GM12864 (cell line): ENCODE results near the gene TIMP3.

Experiments used
- DNase-seq: peaks from one replicate; pipeline ENCODE4 v3.0.0-alpha.2; 2011; ENCODE audit warnings: low read depth
- H3K4me3 ChIP-seq: 2 replicates; pipeline ENCODE4 v1.5.1; 2011; ENCODE audit warnings: mild to moderate bottlenecking, low read depth, low read length, control low read depth
- TF ChIP-seq, protein P1 (sequence below): IDR thresholded peaks from 2 replicates; pipeline ENCODE4 v1.5.1; 2011; ENCODE audit warnings: low read depth, mild to moderate bottlenecking, moderate library complexity, low read length, control low read depth, inconsistent platforms; ENCODE audit errors: missing control alignments

Gene TIMP3

DNA sequence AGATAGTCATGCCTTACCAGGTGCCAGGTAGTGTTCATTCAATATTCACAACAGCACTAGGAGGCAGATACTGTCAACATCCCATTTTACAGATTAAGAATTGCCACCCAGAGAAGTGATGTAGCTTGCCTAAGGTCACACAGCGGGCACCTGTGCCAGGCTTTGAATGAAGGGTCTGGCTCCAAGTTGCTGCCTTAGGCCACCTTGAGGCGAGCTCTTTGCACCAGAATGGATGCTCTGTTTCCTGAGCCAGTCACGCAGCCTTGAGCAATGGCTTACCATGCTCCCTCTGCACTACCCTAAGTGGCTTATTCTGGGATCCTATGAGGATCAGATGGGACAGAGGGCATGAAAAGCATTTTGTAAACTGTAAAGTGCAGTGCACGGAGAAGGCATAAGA is 25.1 kb upstream of the TIMP3 start:
- TF ChIP-seq, protein P1, sequence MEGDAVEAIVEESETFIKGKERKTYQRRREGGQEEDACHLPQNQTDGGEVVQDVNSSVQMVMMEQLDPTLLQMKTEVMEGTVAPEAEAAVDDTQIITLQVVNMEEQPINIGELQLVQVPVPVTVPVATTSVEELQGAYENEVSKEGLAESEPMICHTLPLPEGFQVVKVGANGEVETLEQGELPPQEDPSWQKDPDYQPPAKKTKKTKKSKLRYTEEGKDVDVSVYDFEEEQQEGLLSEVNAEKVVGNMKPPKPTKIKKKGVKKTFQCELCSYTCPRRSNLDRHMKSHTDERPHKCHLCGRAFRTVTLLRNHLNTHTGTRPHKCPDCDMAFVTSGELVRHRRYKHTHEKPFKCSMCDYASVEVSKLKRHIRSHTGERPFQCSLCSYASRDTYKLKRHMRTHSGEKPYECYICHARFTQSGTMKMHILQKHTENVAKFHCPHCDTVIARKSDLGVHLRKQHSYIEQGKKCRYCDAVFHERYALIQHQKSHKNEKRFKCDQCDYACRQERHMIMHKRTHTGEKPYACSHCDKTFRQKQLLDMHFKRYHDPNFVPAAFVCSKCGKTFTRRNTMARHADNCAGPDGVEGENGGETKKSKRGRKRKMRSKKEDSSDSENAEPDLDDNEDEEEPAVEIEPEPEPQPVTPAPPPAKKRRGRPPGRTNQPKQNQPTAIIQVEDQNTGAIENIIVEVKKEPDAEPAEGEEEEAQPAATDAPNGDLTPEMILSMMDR, result no peak
- H3K4me3 ChIP-seq, result no peak overlapping the region
- DNase-seq, result no peak

DNA sequence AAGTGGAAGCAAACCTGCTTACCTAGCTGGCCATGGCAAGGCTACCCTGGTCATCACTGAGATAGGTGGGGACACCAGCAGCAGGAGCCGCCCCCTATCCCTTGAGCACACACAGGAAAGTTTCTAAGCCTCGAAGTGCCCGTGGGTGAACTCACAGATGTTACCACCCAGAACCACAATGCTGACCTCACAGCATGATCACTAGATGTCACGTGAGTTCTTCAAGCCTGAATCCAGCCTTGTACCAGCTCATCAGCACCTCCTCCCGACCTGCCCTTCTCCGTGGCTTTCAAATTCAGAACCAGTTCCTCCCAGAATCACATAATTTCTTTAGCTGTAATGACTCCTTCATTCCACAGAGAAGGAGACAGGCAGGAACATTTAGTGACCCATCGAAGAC is 24.7 kb upstream of the TIMP3 start:
- H3K4me3 ChIP-seq, result no peak overlapping the region
- no peak for DNase-seq
- TF ChIP-seq, protein P1, result no peak

DNA sequence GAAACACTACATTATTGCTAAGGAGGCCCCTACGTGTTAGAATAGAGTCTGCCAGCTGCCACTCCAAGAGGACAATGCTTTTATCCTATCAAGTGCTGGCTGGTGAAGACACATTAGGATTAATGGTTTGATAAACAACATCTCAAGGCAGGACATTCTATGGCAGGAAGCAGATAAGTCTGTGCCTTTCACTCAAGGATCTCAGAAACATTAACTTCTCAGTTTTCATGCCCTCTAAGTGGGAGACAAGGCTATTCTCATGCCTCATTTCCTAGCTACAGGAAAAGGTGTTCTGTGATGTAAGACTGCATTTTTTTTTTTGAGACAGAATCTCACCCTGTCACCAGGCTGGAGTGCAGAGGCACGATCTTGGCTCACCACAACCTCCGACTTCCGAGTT is 23.5 kb upstream of the TIMP3 start:
- no peak for DNase-seq
- H3K4me3 ChIP-seq, result no peak overlapping the region
- TF ChIP-seq, protein P1, result no peak

DNA sequence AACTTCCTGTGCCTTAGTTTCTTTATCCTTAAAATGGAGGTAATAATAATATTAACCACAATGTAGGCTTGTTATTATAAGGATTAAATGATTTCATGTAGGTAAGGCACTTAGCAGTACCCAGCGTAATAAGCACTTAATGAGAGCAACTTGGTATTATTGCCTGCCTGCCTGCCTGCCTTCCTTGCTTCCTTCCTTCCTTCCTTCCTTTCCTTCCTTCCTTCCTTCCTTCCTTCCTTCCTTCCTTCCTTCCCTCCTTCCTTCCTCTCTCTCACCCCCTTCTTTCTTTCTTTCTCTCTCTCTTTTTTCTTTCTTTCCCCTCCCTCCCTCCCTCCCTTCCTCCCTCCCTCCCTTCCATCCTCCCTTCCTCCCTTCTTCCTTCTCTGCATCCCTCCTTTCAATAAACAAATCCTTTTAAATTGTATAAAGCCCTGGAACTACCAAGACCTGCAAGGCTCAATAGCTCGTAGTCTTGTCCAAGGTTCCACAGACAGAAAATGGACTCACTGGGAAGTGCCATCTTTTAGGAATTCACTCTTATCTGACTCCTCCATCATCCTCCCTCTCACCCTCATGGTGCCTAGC is 20.7 kb upstream of the TIMP3 start:
- TF ChIP-seq, protein P1, result no peak
- H3K4me3 ChIP-seq, result no peak overlapping the region
- no peak for DNase-seq

DNA sequence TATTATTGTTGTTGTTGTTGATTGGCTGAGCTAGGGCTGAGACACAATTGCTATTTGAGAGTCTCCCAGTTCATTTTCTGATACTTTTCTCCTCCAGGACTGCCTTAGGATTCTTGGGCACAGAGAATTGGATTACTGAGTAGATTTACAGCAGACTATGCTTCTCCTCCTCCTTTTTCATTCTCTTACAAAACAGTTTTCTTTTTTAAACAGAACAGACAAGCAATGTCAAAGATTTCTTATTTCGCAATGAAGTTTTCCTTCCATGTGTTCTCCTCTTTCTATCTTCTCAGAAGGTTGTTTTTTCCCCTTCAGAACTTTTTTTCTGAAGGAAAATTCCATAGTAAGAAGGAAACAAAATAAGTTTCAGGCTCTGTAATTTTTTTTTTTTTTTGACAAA is 19.8 kb upstream of the TIMP3 start:
- no peak overlapping the region for H3K4me3 ChIP-seq
- no peak for DNase-seq
- TF ChIP-seq, protein P1, result no peak

DNA sequence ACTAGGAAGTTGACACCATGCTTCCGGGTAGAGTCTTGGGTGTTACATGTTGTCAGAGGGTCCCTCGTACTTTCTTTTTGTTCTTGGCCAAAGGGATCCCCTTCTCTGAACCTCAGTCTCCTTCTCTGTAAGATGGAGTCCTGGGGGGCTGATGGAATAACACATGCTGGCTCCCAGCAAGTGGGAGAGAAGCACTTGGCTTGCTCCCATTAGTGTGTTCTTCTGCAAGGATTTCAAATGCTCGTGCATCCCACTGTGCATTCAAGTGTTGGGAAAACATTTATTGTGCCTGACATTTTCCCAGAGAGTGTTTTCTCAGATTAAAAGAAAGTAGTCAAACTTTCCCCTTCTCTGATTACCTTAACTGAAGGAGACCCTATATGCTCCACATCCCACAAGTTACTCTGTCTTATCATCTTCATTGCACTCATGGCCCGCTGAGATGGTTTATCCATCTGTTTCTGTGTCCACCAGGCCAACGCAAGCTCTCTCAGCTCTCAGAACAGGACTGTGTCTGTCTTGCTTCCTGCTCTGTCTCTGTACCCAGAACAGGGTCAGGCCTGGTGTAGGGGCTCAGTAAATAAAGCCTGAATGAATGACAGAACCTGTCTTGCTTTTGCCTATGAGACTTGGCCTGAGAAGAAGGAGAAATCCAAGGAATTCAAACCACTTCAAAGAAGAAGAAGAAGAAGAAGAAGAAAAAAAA is 16.0 kb upstream of the TIMP3 start:
- no peak overlapping the region for H3K4me3 ChIP-seq
- no peak for DNase-seq
- TF ChIP-seq, protein P1, result no peak

DNA sequence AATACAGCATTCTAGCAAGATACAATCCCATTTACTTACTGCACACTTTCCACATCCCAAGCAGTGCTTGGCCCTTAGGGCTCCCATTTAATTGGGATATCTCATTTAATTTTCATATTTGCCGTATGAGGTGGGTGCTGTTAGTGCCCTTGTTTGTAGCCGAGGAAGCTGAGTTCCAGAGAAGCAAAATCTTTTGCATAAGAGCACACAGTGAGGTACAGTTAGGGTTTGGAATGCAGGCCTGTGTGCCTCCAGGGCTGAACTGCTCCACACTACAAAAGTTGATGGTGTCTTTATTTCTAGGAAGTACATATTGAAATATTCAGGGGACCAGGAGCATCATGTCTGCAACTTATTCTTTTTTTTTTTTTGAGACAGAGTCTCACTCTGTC is 15.5 kb upstream of the TIMP3 start:
- TF ChIP-seq, protein P1, result no peak
- H3K4me3 ChIP-seq, result no peak overlapping the region
- DNase-seq, result no peak
